DOHH2 (cell line): Measurements from ENCODE around the gene BCL2.
"Not testable (repeated sequence)": the region's sequence is repeated elsewhere in the genome, so short reads cannot be mapped to it uniquely, and the experiment has no call there.

ENCODE experiments used
- EZH2phosphoT487 ChIP-seq: fragments of 200-600 bp; sonication (generic); IDR thresholded peaks from 2 replicates; pipeline ENCODE4 v1.6.1; 2017; ENCODE audit warnings: borderline replicate concordance, mild to moderate bottlenecking, antibody characterized with exemption, low read length, moderate library complexity, mixed read lengths
- TF ChIP-seq, protein P1 (sequence below): fragments of 200-600 bp; sonication (generic); IDR thresholded peaks from one replicate; pipeline ENCODE4 v1.5.1; 2014; ENCODE audit warnings: antibody characterized with exemption, mild to moderate bottlenecking, low read depth, low read length; ENCODE audit not compliant: poor library complexity, severe bottlenecking

GRCh38 chr18:63201456-63201855 lies 118.1 kb downstream of the BCL2 start:
- TF ChIP-seq, protein P1, sequence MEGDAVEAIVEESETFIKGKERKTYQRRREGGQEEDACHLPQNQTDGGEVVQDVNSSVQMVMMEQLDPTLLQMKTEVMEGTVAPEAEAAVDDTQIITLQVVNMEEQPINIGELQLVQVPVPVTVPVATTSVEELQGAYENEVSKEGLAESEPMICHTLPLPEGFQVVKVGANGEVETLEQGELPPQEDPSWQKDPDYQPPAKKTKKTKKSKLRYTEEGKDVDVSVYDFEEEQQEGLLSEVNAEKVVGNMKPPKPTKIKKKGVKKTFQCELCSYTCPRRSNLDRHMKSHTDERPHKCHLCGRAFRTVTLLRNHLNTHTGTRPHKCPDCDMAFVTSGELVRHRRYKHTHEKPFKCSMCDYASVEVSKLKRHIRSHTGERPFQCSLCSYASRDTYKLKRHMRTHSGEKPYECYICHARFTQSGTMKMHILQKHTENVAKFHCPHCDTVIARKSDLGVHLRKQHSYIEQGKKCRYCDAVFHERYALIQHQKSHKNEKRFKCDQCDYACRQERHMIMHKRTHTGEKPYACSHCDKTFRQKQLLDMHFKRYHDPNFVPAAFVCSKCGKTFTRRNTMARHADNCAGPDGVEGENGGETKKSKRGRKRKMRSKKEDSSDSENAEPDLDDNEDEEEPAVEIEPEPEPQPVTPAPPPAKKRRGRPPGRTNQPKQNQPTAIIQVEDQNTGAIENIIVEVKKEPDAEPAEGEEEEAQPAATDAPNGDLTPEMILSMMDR: not testable (repeated sequence)
- TF ChIP-seq EZH2phosphoT487: not testable (repeated sequence)
